GM19455 (cell line): ENCODE measurements around the gene PIKFYVE.
A peak's percentile ranks its signal among the peaks of the same experiment; 100 is the strongest.
"Not testable (repeated sequence)": the region's sequence is repeated elsewhere in the genome, so short reads cannot be mapped to it uniquely, and the experiment has no call there.

Source experiments
- ATAC-seq: cut with Tn5 transposase; IDR thresholded peaks from one replicate; pipeline ENCODE4 v1.9.1; 2021; ENCODE audit not compliant: unreplicated experiment

Gene PIKFYVE

GRCh38 chr2:208254871-208255556 is 11.0 kb upstream of the PIKFYVE start, which contains the start of gene IDH1:
TSS of gene IDH1 (minus strand) at chr2:208255071. CDS start at chr2:208251551, 3,520 bp downstream.
- peak; percentile 79 for ATAC-seq

GRCh38 chr2:208255557-208256106 is 10.4 kb upstream of the PIKFYVE start:
- peak; percentile 24 for ATAC-seq

- ATAC-seq: no peak
Measured at GRCh38 chr2:208256192-208256782, 9.8 kb upstream of the PIKFYVE start.

- ATAC-seq: not testable (repeated sequence)
Measured at GRCh38 chr2:208256849-208257813, 8.9 kb upstream of the PIKFYVE start.

- peak; percentile 48 for ATAC-seq
Measured at GRCh38 chr2:208265371-208265800, 669 bp upstream of the PIKFYVE start.

GRCh38 chr2:208266553-208266893 is 468 bp downstream of the PIKFYVE start:
- peak; percentile 16 for ATAC-seq

- no peak for ATAC-seq
Measured at GRCh38 chr2:208266936-208267335, 881 bp downstream of the PIKFYVE start.

- not testable (repeated sequence) for ATAC-seq
Measured at GRCh38 chr2:208267526-208267925, 1.5 kb downstream of the PIKFYVE start.

GRCh38 chr2:208268156-208268952 is 2.3 kb downstream of the PIKFYVE start:
- no peak for ATAC-seq

- no peak for ATAC-seq
Measured at GRCh38 chr2:208269091-208269490, 3.0 kb downstream of the PIKFYVE start.

- no peak for ATAC-seq
Measured at GRCh38 chr2:208274748-208275147, 8.7 kb downstream of the PIKFYVE start.

- ATAC-seq: no peak
Measured at GRCh38 chr2:208278549-208278948, 12.5 kb downstream of the PIKFYVE start.

- no peak for ATAC-seq
Measured at GRCh38 chr2:208279236-208279635, 13.2 kb downstream of the PIKFYVE start.

GRCh38 chr2:208280234-208280633 is 14.2 kb downstream of the PIKFYVE start:
- ATAC-seq: no peak

GRCh38 chr2:208280933-208281332 is 14.9 kb downstream of the PIKFYVE start:
- no peak for ATAC-seq

GRCh38 chr2:208285853-208286252 is 19.8 kb downstream of the PIKFYVE start:
- no peak for ATAC-seq

- no peak for ATAC-seq
Measured at GRCh38 chr2:208294482-208295024, 28.5 kb downstream of the PIKFYVE start.

- no peak for ATAC-seq
Measured at GRCh38 chr2:208295834-208296233, 29.8 kb downstream of the PIKFYVE start.

- ATAC-seq: no peak
Measured at GRCh38 chr2:208296610-208297009, 30.6 kb downstream of the PIKFYVE start.

- no peak for ATAC-seq
Measured at GRCh38 chr2:208297961-208298360, 31.9 kb downstream of the PIKFYVE start.
